ENCODE measurements around the gene PRSS36.
A peak's percentile ranks its signal among the peaks of the same experiment; 100 is the strongest.
"Not testable (repeated sequence)": the region's sequence is repeated elsewhere in the genome, so short reads cannot be mapped to it uniquely, and the experiment has no call there.

PRSS36 gene

GRCh38 chr16:31183432-31184428 is 33.9 kb upstream of the PRSS36 start:
- DNase-seq, result no peak

GRCh38 chr16:31182391-31182790 is 32.5 kb upstream of the PRSS36 start:
- DNase-seq, result no peak

DNA sequence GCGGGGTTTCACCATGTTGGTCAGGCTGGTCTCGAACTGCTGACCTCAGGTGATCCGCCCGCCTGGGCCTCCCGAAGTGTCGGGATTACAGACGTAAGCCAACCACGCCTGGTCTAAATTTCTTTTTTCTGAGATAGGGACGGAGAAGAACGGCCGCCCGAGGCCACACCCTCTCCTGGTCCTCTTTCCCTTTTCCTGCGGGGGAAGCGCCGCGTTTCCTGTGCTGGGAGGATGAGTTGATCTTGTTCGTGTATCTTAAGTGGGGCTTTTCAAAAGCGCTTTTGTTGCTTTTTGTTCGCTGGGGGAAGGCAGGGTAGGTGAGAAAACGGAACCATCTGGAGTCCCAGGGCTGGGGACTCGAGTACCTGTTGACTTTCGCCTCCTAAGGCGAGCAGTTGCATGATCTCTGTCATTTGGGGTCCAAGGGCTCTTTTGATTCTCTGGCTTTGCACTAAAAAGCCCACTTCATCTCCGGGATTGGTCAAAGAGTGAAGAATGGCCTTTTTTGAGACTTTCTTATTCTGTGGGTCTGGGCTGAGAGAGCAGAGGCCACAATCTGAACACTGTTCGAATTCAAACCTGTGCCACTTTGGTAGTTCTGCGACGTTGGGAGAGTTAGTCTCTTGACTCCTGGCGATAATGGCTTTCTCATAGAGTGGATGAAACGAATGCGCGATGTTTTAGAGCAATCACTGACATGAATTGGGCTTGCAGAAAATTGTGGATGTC is 31.4 kb upstream of the PRSS36 start:
- no peak for DNase-seq

DNA sequence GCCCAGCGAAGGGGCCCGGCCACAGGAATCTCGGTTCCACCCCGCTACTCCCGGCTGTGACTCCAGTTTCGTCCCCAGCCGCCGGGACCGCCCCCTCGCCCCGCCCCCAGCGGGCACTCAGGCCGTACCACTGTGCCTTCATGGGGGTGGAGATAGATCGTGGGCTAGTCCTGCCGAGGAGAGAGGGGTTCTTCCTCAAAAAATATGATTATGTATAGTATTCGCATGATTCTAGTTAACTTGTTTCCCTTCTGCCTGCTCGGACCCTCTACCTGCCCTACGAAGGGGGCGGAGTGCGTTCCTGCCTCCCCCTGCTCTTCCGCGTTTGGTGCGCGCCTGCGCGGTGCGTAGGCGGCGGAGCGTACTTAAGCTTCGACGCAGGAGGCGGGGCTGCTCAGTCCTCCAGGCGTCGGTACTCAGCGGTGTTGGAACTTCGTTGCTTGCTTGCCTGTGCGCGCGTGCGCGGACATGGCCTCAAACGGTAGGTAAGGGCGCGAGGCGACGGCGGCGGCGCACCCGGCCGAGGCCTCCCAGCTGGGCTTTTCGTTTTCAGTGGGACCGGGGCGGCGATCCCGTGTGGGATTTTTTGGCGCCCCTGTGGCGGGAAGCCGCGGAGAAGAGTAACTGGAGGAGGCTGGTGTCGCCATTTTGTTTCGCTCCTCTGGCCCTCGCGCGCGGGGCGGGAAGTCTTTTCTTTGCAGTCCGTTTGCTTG is 30.0 kb upstream of the PRSS36 start, which contains the start of gene FUS:
Gene FUS (plus strand): TSS at position 393 of the 713 bp plus-strand sequence. CDS start 76 bp downstream, at position 469.
- peak; percentile 85 for DNase-seq

- no peak for DNase-seq
These were observed 29.4 kb upstream of the PRSS36 start for GRCh38 chr16:31179219-31179746.

GRCh38 chr16:31177136-31177535 is 27.3 kb upstream of the PRSS36 start:
- peak; percentile 14 for DNase-seq

DNA sequence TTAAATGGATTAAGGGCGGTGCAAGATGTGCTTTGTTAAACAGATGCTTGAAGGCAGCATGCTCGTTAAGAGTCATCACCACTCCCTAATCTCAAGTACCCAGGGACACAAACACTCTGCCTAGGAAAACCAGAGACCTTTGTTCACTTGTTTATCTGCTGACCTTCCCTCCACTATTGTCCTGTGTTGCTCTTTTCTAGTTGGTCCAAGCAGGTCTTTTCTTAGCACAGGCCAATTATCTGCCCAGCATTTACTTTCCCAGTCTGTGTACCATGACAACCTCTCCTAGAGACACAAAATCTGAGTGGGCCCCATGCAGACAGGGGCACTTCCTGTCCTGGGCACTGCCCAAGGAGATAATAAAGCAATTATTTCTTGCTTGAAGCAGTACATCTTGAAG is 20.2 kb upstream of the PRSS36 start:
- DNase-seq, result not testable (repeated sequence)

- DNase-seq, result no peak
These were observed 19.0 kb upstream of the PRSS36 start for GRCh38 chr16:31168848-31169247.

GRCh38 chr16:31167315-31167714 is 17.4 kb upstream of the PRSS36 start:
- DNase-seq, result no peak

DNA sequence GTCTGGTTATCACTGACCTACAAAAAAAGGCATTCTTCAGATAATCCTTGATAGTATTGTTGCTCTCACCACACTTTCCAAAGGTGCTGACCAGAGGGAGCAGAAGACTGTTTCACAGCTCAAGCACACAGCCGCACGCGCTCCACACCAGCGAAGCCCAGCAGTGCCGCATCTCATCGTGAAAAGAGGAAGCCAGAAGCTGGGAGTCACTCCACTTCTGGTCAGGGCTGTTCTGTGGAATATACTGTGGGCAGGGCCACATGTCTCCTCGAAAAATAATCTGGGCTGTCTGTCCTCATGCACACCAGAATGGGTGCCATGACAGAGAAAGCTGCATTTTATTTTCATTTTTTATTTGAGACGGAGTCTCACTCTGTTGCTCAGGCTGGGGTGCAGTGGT is 7.3 kb upstream of the PRSS36 start:
- DNase-seq, result no peak

- not testable (repeated sequence) for DNase-seq
These were observed 1.1 kb upstream of the PRSS36 start for GRCh38 chr16:31150976-31151375.

GRCh38 chr16:31149332-31149731 is 534 bp downstream of the PRSS36 start:
- DNase-seq, result no peak

- DNase-seq, result no peak
These were observed 970 bp downstream of the PRSS36 start for GRCh38 chr16:31148896-31149295.

DNA sequence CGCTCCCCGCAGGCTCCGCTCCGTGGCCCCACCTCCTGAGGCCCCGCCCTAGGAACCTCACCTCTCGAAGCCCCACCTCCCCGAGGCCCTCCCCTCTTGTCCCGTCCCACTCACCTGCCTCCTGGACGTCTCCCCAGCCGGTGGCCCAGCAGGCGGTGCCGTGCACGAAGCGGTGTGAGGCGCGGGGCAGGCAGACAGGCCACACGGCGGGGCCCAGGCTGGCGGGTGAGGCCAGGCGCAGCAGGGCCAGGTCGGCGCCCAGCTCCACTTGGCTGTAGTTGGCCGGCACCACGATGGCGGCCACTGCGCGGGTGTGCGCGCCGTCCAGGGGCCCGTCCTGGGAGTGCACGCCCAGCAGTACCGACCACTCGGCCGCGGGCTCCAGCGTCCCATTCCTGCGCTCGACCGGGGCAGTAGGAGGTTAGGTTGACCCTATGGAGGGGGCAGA is 1.6 kb downstream of the PRSS36 start:
- no peak for DNase-seq

DNA sequence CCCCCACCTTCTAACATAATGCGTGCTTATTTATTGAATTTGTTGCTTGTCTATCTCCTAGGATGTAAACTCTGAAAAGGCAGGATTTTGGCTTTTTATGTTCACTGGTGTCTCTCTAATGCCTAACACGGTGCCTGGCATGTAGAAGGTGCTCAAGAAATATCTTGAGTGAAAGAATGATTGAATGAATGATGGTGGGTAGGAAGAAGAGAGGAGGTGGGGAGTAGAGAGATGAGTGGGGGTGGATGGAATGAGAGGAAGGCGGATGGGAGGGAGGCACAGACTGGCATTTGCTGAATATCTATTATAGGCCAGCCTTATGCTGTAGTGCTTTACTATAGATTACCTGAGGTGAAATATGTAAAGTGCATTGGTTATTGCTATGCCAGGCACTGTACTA is 2.3 kb downstream of the PRSS36 start:
- no peak for DNase-seq

GRCh38 chr16:31145398-31145990 is 4.4 kb downstream of the PRSS36 start:
- no peak for DNase-seq

GRCh38 chr16:31144418-31144817 is 5.4 kb downstream of the PRSS36 start:
- not testable (repeated sequence) for DNase-seq

GRCh38 chr16:31143694-31144148 is 6.1 kb downstream of the PRSS36 start:
- no peak for DNase-seq

DNA sequence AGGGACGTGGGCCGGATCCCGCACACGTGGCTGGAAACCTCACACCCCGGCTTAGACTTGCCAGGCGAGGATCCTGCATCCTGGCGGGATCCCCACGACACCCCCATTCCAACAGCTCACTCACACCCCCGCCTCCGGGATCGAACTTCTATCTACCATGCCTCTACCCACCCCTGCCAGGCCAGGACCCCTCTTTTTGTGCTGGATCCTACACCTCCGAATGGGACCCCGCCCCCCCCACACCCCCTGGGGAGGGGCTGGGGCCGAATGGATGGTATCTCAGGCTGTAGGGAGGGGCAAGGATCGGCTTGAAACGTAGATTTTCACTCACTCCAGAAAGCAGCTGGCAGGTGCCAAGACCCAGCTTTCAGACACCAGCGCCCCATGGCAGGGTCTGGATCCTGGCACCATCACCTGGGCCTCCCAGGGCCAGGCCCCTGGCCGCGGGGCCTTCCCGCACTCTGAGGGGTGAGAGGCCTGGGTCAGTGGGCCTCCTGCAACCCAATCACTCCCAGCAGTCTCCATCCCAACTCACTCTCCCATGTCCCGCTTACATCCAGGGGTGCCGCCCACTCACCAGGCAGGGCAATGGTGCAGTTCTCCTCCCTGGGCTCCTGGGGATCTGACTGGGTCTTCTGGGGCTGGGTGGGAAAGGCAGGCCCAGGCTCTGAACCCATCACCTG is 6.7 kb downstream of the PRSS36 start:
- DNase-seq, result no peak

- peak; percentile 99 for DNase-seq
These were observed 7.5 kb downstream of the PRSS36 start for GRCh38 chr16:31142109-31143010.

Data from stimulated activated naive CD4-positive, alpha-beta T cell treated with Interleukin-2 at 50 U/mL for 16 hours (primary cell).